GM18520 (cell line): ENCODE data around the gene PLEKHG5.
"Not testable (repeated sequence)": the region's sequence is repeated elsewhere in the genome, so short reads cannot be mapped to it uniquely, and the experiment has no call there.

Experiments used
- ATAC-seq: cut with Tn5 transposase; IDR thresholded peaks from one replicate; pipeline ENCODE4 v1.9.1; 2021; ENCODE audit not compliant: unreplicated experiment

The PLEKHG5 gene

DNA sequence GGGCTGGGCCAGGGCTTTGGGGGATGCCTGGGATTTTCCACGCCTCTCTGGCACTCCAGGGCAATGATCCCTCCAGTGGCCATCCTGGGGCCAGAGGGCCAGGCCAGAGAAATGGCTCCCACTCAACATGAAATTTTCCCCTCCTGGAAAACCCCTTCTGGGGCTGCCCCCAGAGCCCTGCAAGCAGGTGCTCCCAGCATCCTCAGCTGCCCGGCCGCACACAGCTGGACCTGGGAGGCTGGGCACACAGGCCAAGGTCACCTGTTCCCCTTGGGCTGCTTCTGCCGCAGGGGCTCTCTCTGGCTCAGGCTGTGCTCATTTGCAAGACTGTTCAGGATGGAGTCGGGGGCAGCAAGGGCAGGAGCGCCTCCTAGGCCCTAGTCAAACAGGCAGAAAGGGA lies 63.0 kb downstream of the PLEKHG5 start:
- ATAC-seq = not testable (repeated sequence)

DNA sequence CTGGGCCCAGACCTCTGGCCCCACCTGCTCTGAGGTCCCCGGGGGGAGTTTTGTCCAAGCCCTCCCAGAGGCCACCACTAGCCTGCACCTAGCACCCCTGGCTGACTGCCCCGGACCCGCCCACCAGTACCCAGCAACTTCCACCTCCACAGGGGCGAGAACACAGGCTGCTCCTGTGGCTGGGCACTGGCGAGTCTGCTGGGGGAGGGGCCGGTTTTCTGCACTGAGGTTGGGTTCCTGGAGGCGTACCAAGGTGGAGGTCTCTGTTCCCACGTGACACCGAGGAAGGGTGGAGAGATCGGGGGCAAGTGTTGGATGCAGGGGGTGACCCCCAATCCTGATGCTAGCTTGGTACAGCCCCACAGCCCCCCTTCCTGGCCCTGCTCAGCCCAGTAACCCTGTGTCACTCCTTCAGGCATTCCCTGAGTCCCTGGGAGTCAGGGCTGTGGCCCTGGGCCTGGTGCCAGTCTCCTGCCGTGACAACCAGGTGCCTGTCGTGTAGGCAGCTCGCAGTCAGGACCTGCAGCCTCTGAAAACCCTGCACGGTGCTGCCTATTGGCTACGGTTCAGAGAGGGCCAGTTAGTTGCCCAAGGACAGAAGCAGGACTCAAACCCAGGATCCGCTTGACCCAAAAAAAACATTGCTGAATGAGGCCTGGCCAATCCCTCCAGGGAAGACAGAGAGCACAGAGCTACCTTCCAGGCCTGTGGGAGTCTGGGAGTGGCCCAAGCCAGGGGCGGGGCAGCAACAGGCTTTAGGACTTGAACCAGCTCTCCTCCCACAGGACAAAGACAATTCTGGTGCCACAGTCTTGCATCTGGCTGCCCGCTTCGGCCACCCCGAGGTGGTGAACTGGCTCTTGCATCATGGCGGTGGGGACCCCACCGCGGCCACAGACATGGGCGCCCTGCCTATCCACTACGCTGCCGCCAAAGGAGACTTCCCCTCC lies 63.8 kb downstream of the PLEKHG5 start:
- no peak for ATAC-seq

- ATAC-seq = no peak
Observed at GRCh38 chr1:6426972-6427350, 64.5 kb downstream of the PLEKHG5 start.

- ATAC-seq = no peak
Observed at GRCh38 chr1:6426277-6426971, 65.0 kb downstream of the PLEKHG5 start.

DNA sequence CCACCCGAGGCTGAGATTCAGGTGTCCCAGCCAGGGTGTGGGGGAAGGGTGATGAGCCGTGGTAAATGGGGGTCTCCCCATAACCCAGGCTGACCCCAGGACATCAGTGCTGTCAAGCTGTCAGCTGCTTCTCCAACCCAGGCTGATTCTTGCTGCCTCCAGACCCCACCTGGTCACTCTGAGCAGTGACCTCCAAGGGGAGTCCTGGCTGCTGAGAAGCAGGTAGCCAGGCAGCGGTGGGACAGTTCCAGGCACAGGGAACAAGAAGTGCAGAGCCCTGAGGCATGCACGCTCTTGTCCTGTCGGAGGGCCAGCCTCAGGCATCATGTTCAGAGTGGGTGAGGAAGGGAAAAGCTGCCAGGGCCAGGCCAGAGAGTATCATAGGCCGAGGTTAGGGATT lies 65.8 kb downstream of the PLEKHG5 start:
- ATAC-seq = no peak

DNA sequence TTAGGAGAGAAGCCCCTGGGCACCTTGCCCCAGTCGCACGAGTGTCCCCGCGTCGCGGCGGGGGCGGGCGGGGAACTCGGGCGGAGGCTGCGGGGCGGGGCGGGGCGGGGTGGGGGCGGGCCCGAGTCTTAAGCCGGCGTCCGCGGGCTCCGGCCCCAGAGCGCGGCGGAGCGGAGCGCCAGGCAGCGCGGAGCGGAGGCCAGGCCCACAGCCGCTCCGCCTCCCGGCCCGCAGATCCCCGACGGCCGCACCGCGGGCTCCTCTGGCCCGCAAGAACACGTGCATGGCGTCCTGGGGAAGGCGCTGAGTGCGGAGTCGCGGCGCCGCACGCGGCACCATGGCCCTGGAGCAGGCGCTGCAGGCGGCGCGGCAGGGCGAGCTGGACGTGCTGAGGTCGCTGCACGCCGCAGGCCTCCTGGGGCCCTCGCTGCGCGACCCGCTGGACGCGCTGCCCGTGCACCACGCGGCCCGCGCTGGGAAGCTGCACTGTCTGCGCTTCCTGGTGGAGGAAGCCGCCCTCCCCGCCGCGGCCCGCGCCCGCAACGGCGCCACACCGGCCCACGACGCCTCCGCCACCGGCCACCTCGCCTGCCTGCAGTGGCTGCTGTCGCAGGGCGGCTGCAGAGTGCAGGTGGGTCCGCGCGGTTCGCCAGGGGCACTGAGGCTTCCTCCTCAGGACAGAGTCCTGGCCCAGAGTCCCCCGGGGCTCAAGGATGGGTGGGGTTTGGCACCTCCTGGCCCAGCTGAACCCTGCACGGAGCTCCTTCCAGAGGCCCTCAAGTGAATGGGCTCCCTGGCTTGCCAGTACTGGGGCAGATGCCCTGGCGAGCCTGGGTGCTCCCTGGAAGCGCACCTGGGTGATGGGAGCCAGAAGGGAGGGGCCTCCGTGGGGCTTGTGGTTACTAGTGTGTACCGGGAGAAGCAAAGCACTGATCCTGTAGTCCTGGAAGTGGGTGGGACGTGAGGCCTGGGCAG lies 66.6 kb downstream of the PLEKHG5 start, which contains the start of gene ESPN:
Gene ESPN, plus strand, starts transcription at position 158 of the 975 bp plus-strand sequence. Its CDS starts 180 bp downstream, at position 338.
- ATAC-seq = no peak

DNA sequence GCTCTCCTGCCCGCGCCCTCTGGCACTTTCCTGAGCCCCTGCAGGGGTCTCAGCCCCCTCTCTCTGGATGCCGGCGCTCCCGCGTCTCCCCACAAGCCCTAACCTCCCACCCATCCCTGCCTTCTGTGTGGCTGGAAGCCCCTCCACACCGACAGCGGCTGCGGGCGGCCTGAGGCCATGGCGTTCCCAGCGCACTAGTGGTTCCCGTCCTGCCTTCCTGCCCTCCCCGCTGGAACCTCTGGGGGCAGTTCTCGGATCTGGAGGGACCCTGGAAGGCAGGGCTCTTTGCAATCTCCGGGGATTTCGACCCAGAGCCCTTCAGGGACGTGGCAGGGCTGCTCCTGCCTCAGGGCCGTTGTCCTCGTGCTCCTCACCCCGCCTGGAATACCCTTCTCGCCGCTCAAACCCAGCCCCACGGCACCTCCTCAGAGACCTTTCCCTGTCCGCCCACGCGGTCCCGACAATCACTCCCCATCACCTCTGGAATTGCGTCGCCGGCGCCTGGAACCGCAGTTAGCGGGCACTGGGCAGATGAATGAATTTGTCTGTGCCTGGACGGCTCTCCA lies 67.4 kb downstream of the PLEKHG5 start:
- ATAC-seq = no peak

DNA sequence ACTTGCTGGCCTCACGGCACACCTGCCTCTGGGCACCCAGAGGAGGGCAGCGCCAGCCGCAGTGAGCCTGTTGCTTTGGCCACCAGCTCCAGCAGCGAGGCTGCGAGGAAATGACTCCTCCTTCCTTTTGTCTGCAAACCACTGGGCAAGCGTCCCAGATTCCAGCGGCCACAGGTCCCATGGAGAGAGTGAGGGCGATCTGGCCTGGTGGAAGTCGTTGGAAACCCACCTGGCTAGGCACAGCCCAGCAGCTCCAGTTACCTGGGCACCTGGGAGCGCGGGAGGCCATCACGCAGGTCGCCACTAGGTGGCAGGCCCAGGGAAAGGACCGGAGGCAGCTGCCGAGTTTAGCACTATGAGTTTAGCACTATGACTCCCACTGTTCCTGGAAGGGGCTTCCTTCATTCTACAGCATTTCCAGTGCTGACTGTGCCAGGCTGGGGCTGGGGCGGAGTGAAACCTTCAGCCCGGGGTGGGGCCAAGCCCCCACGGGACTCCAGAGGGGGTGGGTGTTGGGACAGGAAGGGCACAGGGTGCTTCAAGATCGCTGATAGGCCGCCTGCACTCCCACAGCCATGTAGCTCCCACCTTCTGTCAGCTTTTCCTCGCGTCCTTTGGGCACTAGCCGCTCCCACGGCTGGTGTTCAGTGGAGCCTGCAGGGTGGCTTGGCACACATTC lies 68.0 kb downstream of the PLEKHG5 start:
- ATAC-seq = no peak

DNA sequence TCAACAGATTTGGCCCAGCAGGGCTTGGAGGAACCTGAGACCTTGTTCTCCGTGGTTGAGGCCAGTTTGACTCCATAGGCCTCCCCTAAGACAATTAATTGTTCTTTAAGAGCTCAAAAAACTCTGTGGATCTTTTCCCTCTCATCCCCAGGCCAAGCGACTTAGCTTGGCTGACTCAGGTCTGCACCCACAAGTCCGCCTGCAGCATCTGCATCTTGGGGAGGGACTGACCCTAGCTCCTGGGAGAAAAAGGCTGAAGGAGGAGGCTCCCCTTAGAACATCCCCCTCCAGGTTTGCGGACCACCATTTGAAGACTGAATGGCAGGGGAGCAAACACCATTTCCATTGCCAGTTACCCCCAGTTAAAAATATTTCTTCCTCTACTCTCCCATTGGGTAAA lies 70.2 kb downstream of the PLEKHG5 start:
- no peak for ATAC-seq

GRCh38 chr1:6420454-6421042 lies 70.9 kb downstream of the PLEKHG5 start:
- ATAC-seq = no peak

- no peak for ATAC-seq
Observed at GRCh38 chr1:6419804-6420453, 71.5 kb downstream of the PLEKHG5 start, which contains the start of gene HES2. TSS of gene HES2 (minus strand) at chr1:6419919. CDS start at chr1:6419820, 99 bp downstream.

GRCh38 chr1:6419397-6419803 lies 72.1 kb downstream of the PLEKHG5 start:
- no peak for ATAC-seq

GRCh38 chr1:6418668-6419396 lies 72.6 kb downstream of the PLEKHG5 start:
- ATAC-seq = no peak

- no peak for ATAC-seq
Observed at GRCh38 chr1:6417961-6418667, 73.4 kb downstream of the PLEKHG5 start.
